Activated naive CD4-positive, alpha-beta T cell treated with anti-CD3 and anti-CD28 coated beads, Interleukin-2, amount 50 U/mL, for 24 hours (primary cell): ENCODE results near the gene KRTAP9-3.
"Not testable (repeated sequence)": the region's sequence is repeated elsewhere in the genome, so short reads cannot be mapped to it uniquely, and the experiment has no call there.

Experiments used
- H3K27ac Mint-ChIP-seq: one replicate; pipeline ENCODE4 v1.8.0; 2021; ENCODE audit warnings: mild to moderate bottlenecking, mixed read lengths
- H3K27me3 Mint-ChIP-seq: one replicate; pipeline ENCODE4 v1.8.0; 2021; ENCODE audit warnings: mixed read lengths
- H3K36me3 Mint-ChIP-seq: one replicate; pipeline ENCODE4 v1.8.0; 2021; ENCODE audit warnings: mixed read lengths
- H3K4me1 Mint-ChIP-seq: one replicate; pipeline ENCODE4 v1.8.0; 2021; ENCODE audit warnings: mixed read lengths
- H3K4me3 Mint-ChIP-seq: one replicate; pipeline ENCODE4 v1.8.0; 2021; ENCODE audit warnings: mild to moderate bottlenecking, mixed read lengths
- H3K9me3 Mint-ChIP-seq: one replicate; pipeline ENCODE4 v1.8.0; 2021; ENCODE audit warnings: mixed read lengths

The KRTAP9-3 gene

GRCh38 chr17:41231731-41232130 lies 518 bp upstream of the KRTAP9-3 start:
- H3K36me3 Mint-ChIP-seq, result no peaks in the 10 kb centered on the region
- peaks cover 2% of the 10 kb centered on the region for H3K27me3 Mint-ChIP-seq
- no peaks in the 10 kb centered on the region for H3K9me3 Mint-ChIP-seq
- H3K27ac Mint-ChIP-seq, result no peak overlapping the region
- no peak overlapping the region for H3K4me3 Mint-ChIP-seq
- H3K4me1 Mint-ChIP-seq, result peaks cover 4% of the 10 kb centered on the region

DNA sequence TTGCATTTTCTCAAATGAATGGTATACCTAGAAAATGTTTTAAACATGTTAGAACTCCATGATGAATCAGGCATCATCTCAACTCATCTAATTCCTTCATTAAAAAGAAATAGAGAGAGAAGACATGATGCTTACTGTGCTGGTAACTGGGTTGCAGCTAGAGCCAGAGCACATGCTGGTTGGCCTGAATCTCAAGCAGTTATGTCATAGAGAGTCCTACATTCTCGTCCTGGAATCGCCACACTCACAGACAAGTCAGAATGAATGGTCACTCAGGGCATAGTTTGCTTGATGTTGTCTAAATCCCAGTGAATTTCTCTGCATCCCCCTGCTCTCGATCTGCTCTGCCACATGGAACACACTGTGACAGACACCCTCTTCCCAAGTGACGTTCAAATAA lies 4.9 kb downstream of the KRTAP9-3 start:
- H3K4me3 Mint-ChIP-seq, H3K9me3 Mint-ChIP-seq, H3K27me3 Mint-ChIP-seq, H3K27ac Mint-ChIP-seq, H3K4me1 Mint-ChIP-seq, H3K36me3 Mint-ChIP-seq: not testable (repeated sequence)

GRCh38 chr17:41237949-41238437 lies 5.7 kb downstream of the KRTAP9-3 start, which contains the start of gene KRTAP9-8:
TSS of gene KRTAP9-8 (plus strand) at chr17:41237999. CDS start at chr17:41238052, 53 bp downstream.
- H3K4me1 Mint-ChIP-seq, H3K4me3 Mint-ChIP-seq, H3K9me3 Mint-ChIP-seq, H3K27me3 Mint-ChIP-seq, H3K27ac Mint-ChIP-seq, H3K36me3 Mint-ChIP-seq: not testable (repeated sequence)

DNA sequence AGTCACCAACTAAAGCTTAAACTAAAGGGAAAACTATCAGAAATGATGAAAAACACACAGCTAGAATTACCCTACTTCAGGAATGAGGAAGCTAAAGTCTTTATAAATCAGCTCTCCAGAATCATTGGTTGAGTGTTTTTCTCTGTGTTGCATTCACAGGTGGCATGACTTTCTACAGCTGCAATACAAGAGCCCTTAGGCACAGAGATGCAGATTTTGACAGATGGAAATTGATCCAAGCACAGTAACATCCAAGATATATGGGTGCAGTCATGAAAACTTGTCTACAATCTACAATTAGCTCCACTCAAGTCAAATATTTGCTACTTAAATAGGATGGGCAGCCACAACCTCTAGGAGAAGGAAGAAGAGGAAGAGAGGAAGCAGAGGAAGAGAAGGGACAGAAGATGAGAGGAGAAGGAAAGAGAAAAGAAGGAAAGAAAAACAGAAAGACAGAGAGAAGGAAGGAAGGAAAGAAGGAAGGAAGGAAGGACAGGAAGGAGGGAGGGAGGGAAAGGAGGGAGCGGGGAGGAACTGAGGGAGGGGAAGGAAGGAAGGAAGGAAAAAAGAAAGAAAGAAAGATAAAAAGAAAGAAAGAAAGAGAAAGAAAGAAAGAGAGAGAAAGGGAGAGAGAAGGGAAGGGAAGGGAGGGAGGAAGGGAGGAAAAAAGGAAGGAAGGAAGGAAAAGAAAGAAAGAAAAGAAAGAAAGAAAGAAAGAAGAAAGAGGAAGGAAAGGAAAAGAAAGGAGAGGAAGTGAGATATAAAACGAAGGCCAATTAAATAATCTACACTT lies 14.9 kb downstream of the KRTAP9-3 start:
- not testable (repeated sequence) for H3K4me1 Mint-ChIP-seq, H3K9me3 Mint-ChIP-seq

DNA sequence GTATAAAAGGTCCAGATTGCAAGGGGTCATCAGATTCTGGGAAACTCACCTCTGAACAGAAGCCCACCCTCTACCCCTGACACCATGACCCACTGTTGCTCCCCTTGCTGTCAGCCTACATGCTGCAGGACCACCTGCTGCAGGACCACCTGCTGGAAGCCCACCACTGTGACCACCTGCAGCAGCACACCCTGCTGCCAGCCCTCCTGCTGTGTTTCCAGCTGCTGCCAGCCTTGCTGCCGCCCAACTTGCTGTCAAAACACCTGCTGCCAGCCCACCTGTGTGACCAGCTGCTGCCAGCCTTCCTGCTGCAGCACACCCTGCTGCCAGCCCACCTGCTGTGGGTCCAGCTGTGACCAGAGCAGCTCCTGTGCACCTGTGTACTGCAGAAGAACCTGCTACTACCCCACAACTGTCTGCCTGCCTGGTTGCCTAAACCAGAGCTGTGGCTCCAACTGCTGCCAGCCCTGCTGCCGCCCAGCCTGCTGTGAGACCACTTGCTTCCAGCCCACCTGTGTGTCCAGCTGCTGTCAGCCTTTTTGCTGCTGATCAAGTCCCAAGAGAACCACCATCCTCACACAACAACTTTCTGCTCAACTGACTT lies 17.5 kb downstream of the KRTAP9-3 start, which contains the start of gene KRTAP9-4:
Gene KRTAP9-4 (plus strand): TSS at position 51 of the 604 bp plus-strand sequence. CDS start 34 bp downstream, at position 85.
- not testable (repeated sequence) for H3K36me3 Mint-ChIP-seq, H3K4me3 Mint-ChIP-seq, H3K9me3 Mint-ChIP-seq, H3K27ac Mint-ChIP-seq, H3K27me3 Mint-ChIP-seq, H3K4me1 Mint-ChIP-seq

More for the DNA sequence above, 14.9 kb downstream of the KRTAP9-3 start:
- H3K4me3 Mint-ChIP-seq, H3K27me3 Mint-ChIP-seq, H3K27ac Mint-ChIP-seq, H3K36me3 Mint-ChIP-seq: not testable (repeated sequence)

DNA sequence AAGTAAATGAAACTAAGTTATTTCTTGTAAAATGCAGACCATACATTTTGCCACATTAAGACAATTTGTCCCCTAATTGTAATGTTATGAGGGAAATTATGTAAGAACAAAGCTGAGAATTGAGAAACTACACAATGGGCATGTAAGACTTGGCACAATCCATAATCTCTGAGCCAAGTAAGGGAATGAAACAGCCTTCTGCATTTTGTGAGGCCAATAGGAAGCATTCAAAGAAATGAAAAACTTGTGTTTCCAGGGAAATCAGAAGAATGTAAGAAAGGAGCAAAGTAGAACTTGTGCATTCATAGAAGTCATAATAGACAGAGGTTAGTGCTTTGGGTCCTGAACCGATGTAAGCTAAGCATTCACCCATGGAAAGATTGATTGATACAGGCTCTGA lies 19.0 kb downstream of the KRTAP9-3 start:
- no peaks in the 10 kb centered on the region for H3K36me3 Mint-ChIP-seq
- H3K27me3 Mint-ChIP-seq, result no peaks in the 10 kb centered on the region
- H3K9me3 Mint-ChIP-seq, result no peaks in the 10 kb centered on the region
- no peak overlapping the region for H3K27ac Mint-ChIP-seq
- no peak overlapping the region for H3K4me3 Mint-ChIP-seq
- H3K4me1 Mint-ChIP-seq, result no peaks in the 10 kb centered on the region

- Mint-ChIP-seq H3K4me3 (no peak overlapping the region), H3K36me3 (no peaks in the 10 kb centered on the region), H3K27ac (no peak overlapping the region), H3K27me3 (no peaks in the 10 kb centered on the region), H3K9me3 (no peaks in the 10 kb centered on the region), H3K4me1 (no peaks in the 10 kb centered on the region)
These were observed 22.6 kb downstream of the KRTAP9-3 start for GRCh38 chr17:41254861-41255260.

GRCh38 chr17:41255381-41256290 lies 23.4 kb downstream of the KRTAP9-3 start, which contains the start of gene KRTAP9-9:
TSS of gene KRTAP9-9 (plus strand) at chr17:41255384.
- not testable (repeated sequence) for H3K36me3 Mint-ChIP-seq, H3K27me3 Mint-ChIP-seq, H3K9me3 Mint-ChIP-seq, H3K27ac Mint-ChIP-seq, H3K4me1 Mint-ChIP-seq, H3K4me3 Mint-ChIP-seq

GRCh38 chr17:41256291-41256685 lies 24.0 kb downstream of the KRTAP9-3 start:
- H3K36me3 Mint-ChIP-seq, result no peaks in the 10 kb centered on the region
- no peak overlapping the region for H3K27ac Mint-ChIP-seq
- H3K27me3 Mint-ChIP-seq, result no peaks in the 10 kb centered on the region
- peaks cover 12% of the 10 kb centered on the region for H3K4me1 Mint-ChIP-seq
- H3K9me3 Mint-ChIP-seq, result no peaks in the 10 kb centered on the region
- H3K4me3 Mint-ChIP-seq, result no peak overlapping the region

GRCh38 chr17:41258406-41258805 lies 26.2 kb downstream of the KRTAP9-3 start:
- peaks cover 14% of the 10 kb centered on the region for H3K4me1 Mint-ChIP-seq
- H3K4me3 Mint-ChIP-seq, result no peak overlapping the region
- H3K36me3 Mint-ChIP-seq, result no peaks in the 10 kb centered on the region
- H3K9me3 Mint-ChIP-seq, result no peaks in the 10 kb centered on the region
- H3K27me3 Mint-ChIP-seq, result no peaks in the 10 kb centered on the region
- H3K27ac Mint-ChIP-seq, result no peak overlapping the region

DNA sequence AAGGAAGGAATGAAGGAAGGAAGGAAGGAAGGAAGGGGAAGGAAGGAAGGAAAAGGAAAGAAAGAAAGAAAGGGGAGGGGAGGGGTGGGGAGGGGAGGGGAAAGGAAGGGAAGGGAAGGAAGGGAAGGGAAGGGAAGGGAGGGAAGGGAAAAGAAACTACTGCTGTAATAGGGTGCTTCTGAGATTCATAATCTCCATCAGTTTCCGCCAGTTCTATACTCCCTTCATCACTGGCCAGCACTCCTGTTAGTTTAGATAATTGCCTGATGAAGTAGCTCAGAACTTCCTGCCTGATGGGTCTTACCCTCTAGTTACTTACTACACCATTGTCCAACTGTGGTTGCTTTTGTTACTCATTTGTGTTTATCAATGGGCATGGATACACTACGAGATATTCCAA lies 31.0 kb downstream of the KRTAP9-3 start:
- H3K27ac Mint-ChIP-seq, result no peak overlapping the region
- no peak overlapping the region for H3K4me3 Mint-ChIP-seq
- H3K36me3 Mint-ChIP-seq, result no peaks in the 10 kb centered on the region
- H3K4me1 Mint-ChIP-seq, result peaks cover 14% of the 10 kb centered on the region
- no peaks in the 10 kb centered on the region for H3K27me3 Mint-ChIP-seq
- H3K9me3 Mint-ChIP-seq, result no peaks in the 10 kb centered on the region

GRCh38 chr17:41264599-41264998 lies 32.4 kb downstream of the KRTAP9-3 start:
- H3K27me3 Mint-ChIP-seq, result no peaks in the 10 kb centered on the region
- H3K9me3 Mint-ChIP-seq, result no peaks in the 10 kb centered on the region
- no peak overlapping the region for H3K27ac Mint-ChIP-seq
- H3K4me3 Mint-ChIP-seq, result no peak overlapping the region
- no peaks in the 10 kb centered on the region for H3K36me3 Mint-ChIP-seq
- peaks cover 14% of the 10 kb centered on the region for H3K4me1 Mint-ChIP-seq

DNA sequence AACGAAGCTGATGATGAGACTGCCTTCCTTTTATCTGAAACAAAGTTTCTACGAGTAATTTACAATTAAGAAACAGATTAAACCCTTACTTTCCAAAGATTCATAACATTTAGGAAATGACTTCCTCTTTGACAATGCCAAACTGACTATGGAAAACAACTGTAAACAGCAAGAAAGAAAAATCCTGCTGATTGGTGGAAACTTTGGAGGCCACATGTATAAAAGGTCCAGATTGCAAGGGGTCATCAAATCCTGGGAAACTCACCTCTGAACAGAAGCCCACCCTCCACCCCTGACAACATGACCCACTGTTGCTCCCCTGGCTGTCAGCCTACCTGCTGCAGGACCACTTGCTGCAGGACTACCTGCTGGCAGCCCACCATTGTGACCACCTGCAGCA lies 32.8 kb downstream of the KRTAP9-3 start, which contains the start of gene KRTAP9-6:
Gene KRTAP9-6 (plus strand): TSS at position 301 of the 400 bp plus-strand sequence. CDS start 0 bp downstream, at position 301.
- H3K4me3 Mint-ChIP-seq, result no peak within 1 kb of the TSS
- H3K36me3 Mint-ChIP-seq, result no peaks in the 10 kb centered on the region
- no peak within 1 kb of the TSS for H3K27ac Mint-ChIP-seq
- H3K4me1 Mint-ChIP-seq, result peaks cover 14% of the 10 kb centered on the region
- no peaks in the 10 kb centered on the region for H3K9me3 Mint-ChIP-seq
- H3K27me3 Mint-ChIP-seq, result no peaks in the 10 kb centered on the region

DNA sequence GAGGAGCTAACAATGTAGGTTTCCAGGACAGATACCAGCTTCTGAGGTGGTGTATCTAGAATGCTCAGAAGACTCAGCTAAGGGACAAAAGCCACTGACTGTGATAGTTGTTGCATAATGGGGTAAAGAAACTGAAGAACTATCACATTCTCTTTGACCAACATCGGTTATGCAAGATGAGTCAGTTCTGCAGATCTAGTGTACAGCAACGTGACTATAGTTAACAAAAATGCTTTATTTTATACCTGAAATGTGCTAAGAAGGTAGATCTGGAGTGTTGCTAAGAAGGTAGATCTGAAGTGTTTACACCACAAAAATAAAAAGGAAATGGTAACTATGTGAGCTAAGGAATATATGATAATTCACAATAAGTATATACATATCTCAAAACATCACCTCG lies 35.5 kb downstream of the KRTAP9-3 start:
- no peaks in the 10 kb centered on the region for H3K4me1 Mint-ChIP-seq
- no peaks in the 10 kb centered on the region for H3K36me3 Mint-ChIP-seq
- H3K9me3 Mint-ChIP-seq, result no peaks in the 10 kb centered on the region
- no peak overlapping the region for H3K4me3 Mint-ChIP-seq
- no peak overlapping the region for H3K27ac Mint-ChIP-seq
- no peaks in the 10 kb centered on the region for H3K27me3 Mint-ChIP-seq

DNA sequence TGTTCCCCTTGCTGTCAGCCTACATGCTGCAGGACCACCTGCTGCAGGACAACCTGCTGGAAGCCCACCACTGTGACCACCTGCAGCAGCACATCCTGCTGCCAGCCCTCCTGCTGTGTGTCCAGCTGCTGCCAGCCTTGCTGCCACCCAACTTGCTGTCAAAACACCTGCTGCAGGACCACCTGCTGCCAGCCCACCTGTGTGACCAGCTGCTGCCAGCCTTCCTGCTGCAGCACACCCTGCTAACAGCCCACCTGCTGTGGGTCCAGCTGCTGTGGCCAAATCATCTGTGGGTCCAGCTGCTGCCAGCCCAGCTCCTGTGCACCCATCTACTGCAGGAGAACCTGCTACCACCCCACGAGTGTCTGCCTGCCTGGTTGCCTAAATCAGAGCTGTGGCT lies 39.1 kb downstream of the KRTAP9-3 start:
- H3K27ac Mint-ChIP-seq, H3K4me1 Mint-ChIP-seq, H3K36me3 Mint-ChIP-seq, H3K9me3 Mint-ChIP-seq, H3K27me3 Mint-ChIP-seq, H3K4me3 Mint-ChIP-seq: not testable (repeated sequence)
